22Rv1 (cell line): Measurements from ENCODE around the gene COL4A6.

Experiments used
- H3K27ac ChIP-seq: fragments of 450-650 bp; 2 replicates; pipeline ENCODE4 v1.5.1; 2017
- CTCF ChIP-seq: fragments of 450-650 bp; IDR thresholded peaks from 2 replicates; pipeline ENCODE4 v1.5.1; 2017; ENCODE audit warnings: mild to moderate bottlenecking
- ZFX ChIP-seq: fragments of 450-650 bp; IDR thresholded peaks from 2 replicates; pipeline ENCODE4 v1.6.1; 2017; ENCODE audit warnings: antibody characterized with exemption, borderline replicate concordance

Gene COL4A6

GRCh38 chrX:108122748-108123147 lies 315.5 kb downstream of the COL4A6 start:
- TF ChIP-seq ZFX (no peak), CTCF (no peak)
- no peak overlapping the region for H3K27ac ChIP-seq

GRCh38 chrX:108121291-108121690 lies 316.9 kb downstream of the COL4A6 start:
- TF ChIP-seq ZFX: no peak
- TF ChIP-seq CTCF: no peak
- no peak overlapping the region for H3K27ac ChIP-seq

- TF ChIP-seq ZFX (no peak), CTCF (no peak)
- H3K27ac ChIP-seq: no peak overlapping the region
Measured at GRCh38 chrX:108117988-108118387, 320.2 kb downstream of the COL4A6 start.

- TF ChIP-seq CTCF (no peak), ZFX (no peak)
- H3K27ac ChIP-seq: no peak overlapping the region
Measured at GRCh38 chrX:108114541-108114940, 323.7 kb downstream of the COL4A6 start.
